ENCODE measurements around the gene NMNAT2. TPM values are rescaled to one million over a fixed set of nuclear protein-coding genes. Genes with fewer than 3 reads are reported as not detected.

The NMNAT2 gene
- total RNA-seq, 1 experiment from 2014 or later, result 8.8 TPM

DNA sequence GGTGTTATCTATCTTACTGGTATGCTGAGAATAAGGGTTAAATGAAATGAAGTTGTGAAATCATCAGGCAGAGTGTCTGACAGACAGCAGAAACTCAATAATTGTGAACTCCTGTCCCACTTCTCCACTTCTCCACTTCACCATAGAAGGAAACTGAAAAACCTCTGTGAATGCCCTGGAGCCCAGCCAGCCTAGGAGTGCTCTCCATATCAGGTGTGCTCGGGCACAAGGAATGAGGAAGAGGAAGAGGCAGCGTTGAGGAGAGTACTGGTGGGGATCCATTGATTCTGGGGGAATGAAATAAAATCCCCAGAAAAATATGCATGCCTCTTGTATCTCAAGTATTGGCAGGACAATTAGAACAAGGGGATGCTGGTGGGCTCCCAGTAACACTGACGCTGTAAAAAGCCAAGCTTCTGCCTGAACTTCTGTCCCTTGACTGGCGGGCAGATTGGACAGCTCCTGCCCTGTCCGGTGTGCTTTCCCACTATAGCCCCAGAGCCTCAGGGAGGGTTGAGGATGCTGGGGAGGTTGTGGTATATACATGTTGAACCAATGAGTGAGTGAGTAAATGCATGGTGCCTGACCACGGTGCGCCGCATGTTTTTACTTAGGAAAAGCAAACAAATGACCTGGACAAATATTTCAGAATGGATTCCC is 47.7 kb downstream of the NMNAT2 start:
- no peaks in the 10 kb centered on the region for H3K36me3 Mint-ChIP-seq
- peaks cover 2% of the 10 kb centered on the region for H3K9me3 Mint-ChIP-seq
- peaks cover 32% of the 10 kb centered on the region for H3K4me1 Mint-ChIP-seq
- DNase-seq (ENCODE audit: low spot score) (no peak), ATAC-seq (no peak)
- H3K4me3 Mint-ChIP-seq, result no peak overlapping the region
- no peaks in the 10 kb centered on the region for H3K27me3 Mint-ChIP-seq (ENCODE audit: low read depth)
- no peak for TF ChIP-seq NFATC4 (CRISPR knock-in tag; IDR thresholded peaks at IDR 0.05)
- no peak for TF ChIP-seq ZNF416 (CRISPR knock-in tag; IDR thresholded peaks at IDR 0.05)
- TF ChIP-seq ATF1 (CRISPR knock-in tag; IDR thresholded peaks at IDR 0.05), result no peak
- no peak for TF ChIP-seq ATF2 (CRISPR knock-in tag; IDR thresholded peaks at IDR 0.05; ENCODE audit: borderline replicate concordance, low read depth)
- no peak for TF ChIP-seq MYBL2 (CRISPR knock-in tag; IDR thresholded peaks at IDR 0.05)
- TF ChIP-seq EMX1 (CRISPR knock-in tag; IDR thresholded peaks at IDR 0.05), result no peak
- ChIA-PET CTCF (no interaction called here), POLR2A (no interaction called here)
- no peak overlapping the region for H3K27ac Mint-ChIP-seq

GRCh38 chr1:183368213-183369108 is 49.7 kb downstream of the NMNAT2 start:
- Mint-ChIP-seq H3K27ac (peak overlapping the region; percentile 61; the same call in 1 of the 2 replicates), H3K27me3 (ENCODE audit: low read depth) (no peaks in the 10 kb centered on the region), H3K4me3 (no peak overlapping the region), H3K9me3 (no peaks in the 10 kb centered on the region), H3K36me3 (no peaks in the 10 kb centered on the region), H3K4me1 (peaks cover 19% of the 10 kb centered on the region)
- POLR2A ChIA-PET, result no interaction called here
- TF ChIP-seq NFATC4 (CRISPR knock-in tag; IDR thresholded peaks at IDR 0.05) (no peak), ZNF138 (CRISPR knock-in tag; conservative IDR thresholded peaks at IDR 0.05) (no peak), CREM (CRISPR knock-in tag; IDR thresholded peaks at IDR 0.05) (no peak), ZBTB21 (CRISPR knock-in tag; IDR thresholded peaks at IDR 0.05; ENCODE audit: borderline replicate concordance) (no peak), JAZF1 (CRISPR knock-in tag; IDR thresholded peaks at IDR 0.05) (no peak), TCF7 (CRISPR knock-in tag; IDR thresholded peaks at IDR 0.05; ENCODE audit: low read depth) (no peak), CTCF (IDR thresholded peaks at IDR 0.05) (no peak), NFYB (CRISPR knock-in tag; conservative IDR thresholded peaks at IDR 0.05; ENCODE audit: low read depth) (no peak)
- TF ChIP-seq, protein P1, sequence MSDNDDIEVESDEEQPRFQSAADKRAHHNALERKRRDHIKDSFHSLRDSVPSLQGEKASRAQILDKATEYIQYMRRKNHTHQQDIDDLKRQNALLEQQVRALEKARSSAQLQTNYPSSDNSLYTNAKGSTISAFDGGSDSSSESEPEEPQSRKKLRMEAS (CRISPR knock-in tag; IDR thresholded peaks at IDR 0.05), result no peak
- TF ChIP-seq, protein P2, sequence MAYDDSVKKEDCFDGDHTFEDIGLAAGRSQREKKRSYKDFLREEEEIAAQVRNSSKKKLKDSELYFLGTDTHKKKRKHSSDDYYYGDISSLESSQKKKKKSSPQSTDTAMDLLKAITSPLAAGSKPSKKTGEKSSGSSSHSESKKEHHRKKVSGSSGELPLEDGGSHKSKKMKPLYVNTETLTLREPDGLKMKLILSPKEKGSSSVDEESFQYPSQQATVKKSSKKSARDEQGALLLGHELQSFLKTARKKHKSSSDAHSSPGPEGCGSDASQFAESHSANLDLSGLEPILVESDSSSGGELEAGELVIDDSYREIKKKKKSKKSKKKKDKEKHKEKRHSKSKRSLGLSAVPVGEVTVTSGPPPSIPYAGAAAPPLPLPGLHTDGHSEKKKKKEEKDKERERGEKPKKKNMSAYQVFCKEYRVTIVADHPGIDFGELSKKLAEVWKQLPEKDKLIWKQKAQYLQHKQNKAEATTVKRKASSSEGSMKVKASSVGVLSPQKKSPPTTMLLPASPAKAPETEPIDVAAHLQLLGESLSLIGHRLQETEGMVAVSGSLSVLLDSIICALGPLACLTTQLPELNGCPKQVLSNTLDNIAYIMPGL (CRISPR knock-in tag; IDR thresholded peaks at IDR 0.05), result no peak
- CTCF ChIA-PET, result interaction anchor here (1.1 kb wide), 1 partner anchor 87 kb away, joined by 3 read pairs; no protein-coding TSS in a partner anchor
- peak; percentile 72 for ATAC-seq
- no peak for DNase-seq (ENCODE audit: low spot score)

GRCh38 chr1:183366116-183366515 is 52.1 kb downstream of the NMNAT2 start:
- H3K9me3 Mint-ChIP-seq, result no peaks in the 10 kb centered on the region
- no peak overlapping the region for H3K4me3 Mint-ChIP-seq
- H3K27ac Mint-ChIP-seq, result no peak overlapping the region
- ATAC-seq (no peak), DNase-seq (ENCODE audit: low spot score) (no peak)
- peaks cover 12% of the 10 kb centered on the region for H3K4me1 Mint-ChIP-seq
- no peaks in the 10 kb centered on the region for H3K36me3 Mint-ChIP-seq
- CTCF ChIA-PET, result no interaction called here
- POLR2A ChIA-PET, result no interaction called here
- H3K27me3 Mint-ChIP-seq (ENCODE audit: low read depth), result no peaks in the 10 kb centered on the region
- TF ChIP-seq, protein P3, sequence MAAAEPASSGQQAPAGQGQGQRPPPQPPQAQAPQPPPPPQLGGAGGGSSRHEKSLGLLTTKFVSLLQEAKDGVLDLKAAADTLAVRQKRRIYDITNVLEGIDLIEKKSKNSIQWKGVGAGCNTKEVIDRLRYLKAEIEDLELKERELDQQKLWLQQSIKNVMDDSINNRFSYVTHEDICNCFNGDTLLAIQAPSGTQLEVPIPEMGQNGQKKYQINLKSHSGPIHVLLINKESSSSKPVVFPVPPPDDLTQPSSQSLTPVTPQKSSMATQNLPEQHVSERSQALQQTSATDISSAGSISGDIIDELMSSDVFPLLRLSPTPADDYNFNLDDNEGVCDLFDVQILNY (CRISPR knock-in tag; IDR thresholded peaks at IDR 0.05), result no peak
- no peak for TF ChIP-seq ARID4B (CRISPR knock-in tag; IDR thresholded peaks at IDR 0.05; ENCODE audit: borderline replicate concordance)
- TF ChIP-seq, protein P4, sequence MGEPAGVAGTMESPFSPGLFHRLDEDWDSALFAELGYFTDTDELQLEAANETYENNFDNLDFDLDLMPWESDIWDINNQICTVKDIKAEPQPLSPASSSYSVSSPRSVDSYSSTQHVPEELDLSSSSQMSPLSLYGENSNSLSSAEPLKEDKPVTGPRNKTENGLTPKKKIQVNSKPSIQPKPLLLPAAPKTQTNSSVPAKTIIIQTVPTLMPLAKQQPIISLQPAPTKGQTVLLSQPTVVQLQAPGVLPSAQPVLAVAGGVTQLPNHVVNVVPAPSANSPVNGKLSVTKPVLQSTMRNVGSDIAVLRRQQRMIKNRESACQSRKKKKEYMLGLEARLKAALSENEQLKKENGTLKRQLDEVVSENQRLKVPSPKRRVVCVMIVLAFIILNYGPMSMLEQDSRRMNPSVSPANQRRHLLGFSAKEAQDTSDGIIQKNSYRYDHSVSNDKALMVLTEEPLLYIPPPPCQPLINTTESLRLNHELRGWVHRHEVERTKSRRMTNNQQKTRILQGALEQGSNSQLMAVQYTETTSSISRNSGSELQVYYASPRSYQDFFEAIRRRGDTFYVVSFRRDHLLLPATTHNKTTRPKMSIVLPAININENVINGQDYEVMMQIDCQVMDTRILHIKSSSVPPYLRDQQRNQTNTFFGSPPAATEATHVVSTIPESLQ (CRISPR knock-in tag; IDR thresholded peaks at IDR 0.05), result no peak
